Renal cortex interstitium (tissue), 11 donors: Measurements from ENCODE around the gene HDAC11. TPM values are rescaled to one million over a fixed set of nuclear protein-coding genes. Genes with fewer than 3 reads are reported as not detected.

ENCODE experiments used
- DNase-seq, 11 donors: peaks; one replicate each; pipeline ENCODE4 v3.0.0-alpha.2; 2013; ENCODE audit warnings: low read depth in 9 of 11, low spot score in 4 of 11; ENCODE audit errors: extremely low read depth in 1 of 11
- polyA plus RNA-seq, 3 donors: library from polyadenylated mRNA; unstranded; fragments of 120-200 nt; gene quantifications; one replicate each; pipeline ENCODE4 v1.2.1, GENCODE V29; 2013; ENCODE audit not compliant: insufficient read length in 3 of 3

Gene HDAC11
- polyA plus RNA-seq, 3 donors, result 17.8 to 22.3 (median 21.7) TPM

DNA sequence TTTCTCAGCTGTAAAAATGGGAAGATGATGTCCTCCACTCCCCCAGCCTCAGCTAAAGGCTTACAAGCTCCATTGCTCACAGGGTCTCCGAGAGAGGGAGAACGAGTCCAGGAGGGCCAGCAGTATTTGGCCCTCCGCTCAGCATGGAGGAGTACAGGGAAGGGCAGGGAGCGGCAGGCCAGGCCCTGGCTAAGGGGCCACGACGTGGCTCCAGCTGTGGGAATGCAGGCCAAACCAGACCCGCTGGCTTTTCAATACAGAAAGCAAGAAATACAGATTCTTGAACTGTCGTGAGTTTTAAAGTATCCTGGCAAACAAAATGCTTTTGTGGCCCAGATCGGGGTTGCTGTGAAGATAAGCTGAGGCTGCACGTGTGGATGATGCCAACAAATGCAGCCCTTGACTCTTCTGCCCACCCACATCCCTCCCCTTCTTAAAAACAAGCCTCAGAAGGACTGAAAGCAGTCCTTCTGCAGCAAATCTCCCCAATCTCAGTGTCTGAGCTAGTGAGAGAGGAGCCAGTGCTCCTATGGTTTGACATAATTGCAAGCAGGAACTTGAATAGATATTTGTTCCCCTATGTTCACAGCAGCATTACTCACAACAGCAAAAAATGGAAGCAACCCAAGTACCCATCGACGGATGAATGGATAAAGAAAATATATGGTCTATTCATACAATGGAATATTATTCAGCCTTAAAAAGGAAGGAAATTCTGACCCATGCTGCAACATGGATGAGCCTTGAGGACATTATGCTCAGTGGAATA, 50.3 kb downstream of the HDAC11 start:
- no peak for DNase-seq

DNA sequence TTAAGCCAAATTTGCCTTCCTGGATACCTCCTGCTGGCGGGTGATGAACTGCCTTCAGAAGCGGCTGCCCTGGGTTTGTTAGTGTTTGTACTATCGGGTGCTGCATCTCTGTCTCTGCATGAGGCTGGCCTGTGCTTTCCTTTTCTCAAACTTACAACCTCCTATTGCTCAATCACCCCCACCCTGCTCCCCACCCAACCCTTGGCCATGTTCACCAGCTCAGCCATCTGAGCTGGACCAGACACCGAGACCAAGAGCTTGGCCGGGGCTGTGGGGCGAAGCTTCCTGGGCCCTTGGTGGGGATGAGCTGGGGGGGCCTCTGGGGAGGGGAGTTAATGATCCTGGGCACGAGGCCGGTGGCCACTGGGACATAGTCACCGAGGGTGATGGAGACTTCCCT, 52.0 kb downstream of the HDAC11 start:
- DNase-seq, result no peak

DNA sequence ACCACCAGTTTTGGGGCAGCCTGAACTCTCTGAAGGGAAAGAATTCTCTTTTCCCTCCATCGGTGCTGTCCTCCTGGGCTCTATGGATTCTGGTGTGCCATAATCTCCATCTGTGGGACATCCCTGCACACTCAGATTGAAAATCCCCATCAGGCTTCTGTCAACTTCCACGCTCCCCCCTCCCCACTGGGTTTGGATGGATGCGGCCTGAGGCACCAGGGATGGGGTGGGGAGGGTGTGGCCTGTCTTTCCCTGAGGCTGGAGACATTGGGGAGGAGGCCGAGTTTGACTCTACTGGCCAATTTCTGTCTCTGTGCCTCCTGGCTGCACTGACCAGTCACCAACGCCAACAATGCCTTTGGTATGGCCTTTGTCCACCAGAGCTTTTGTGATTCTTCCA, 52.5 kb downstream of the HDAC11 start:
- no peak for DNase-seq

DNA sequence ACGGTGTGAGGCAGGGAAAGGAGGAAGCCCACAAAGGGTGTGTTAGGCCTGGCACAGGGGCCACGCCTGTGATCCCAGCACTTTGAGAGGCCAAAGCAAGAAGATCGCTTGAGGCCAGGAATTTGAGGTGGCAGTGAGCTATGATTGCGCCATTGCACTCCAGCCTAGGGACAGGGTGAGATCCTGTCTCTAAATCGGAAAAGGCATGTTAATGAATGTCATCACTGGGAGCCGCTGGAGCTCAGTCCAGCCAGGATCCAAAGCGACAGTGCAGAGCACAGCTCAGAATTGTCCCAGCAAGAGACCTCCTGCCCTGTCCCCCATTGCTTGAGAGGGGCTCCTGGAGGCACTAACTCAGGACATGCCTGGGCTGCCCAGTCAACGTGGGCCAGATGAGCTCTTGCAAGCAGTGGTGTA, 53.8 kb downstream of the HDAC11 start:
- no peak for DNase-seq

DNA sequence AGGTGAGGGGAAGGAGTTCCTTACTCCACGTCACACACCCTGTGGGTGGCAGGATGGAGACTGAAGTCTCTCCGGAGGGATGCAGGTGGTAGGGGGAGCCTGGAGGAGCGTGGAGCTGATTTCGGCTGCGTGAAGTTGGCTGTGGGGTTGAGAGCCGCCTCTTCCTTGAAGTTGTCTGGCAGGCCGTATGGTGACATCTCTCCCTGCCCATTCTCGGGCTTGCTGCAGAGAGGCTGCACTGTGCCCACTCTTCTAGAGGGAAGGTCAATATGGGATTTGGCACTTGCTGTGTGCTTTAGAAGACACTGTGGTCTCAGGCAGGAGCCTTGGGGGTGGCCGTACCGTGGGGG, 55.4 kb downstream of the HDAC11 start:
- DNase-seq, result no peak

DNA sequence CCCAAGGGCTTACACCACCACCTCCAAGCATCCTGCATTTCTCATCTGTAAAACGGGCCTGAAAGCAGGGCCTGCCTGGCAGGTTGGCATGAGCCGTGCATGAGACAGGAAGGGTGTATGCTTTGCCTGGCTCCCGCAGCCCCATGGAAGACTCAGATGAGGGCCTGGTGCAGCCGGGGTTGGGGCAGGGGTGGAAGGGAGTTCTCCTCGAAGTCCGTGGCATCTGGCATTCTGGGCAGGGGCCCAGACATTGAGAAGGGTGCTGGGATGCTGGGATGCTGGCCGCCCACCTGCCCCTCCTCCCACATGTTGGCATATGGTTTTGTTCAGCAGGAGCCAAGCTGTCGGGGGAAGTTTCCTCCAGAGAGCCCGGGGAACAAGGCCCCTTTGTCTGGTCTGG, 55.8 kb downstream of the HDAC11 start:
- no peak for DNase-seq

DNA sequence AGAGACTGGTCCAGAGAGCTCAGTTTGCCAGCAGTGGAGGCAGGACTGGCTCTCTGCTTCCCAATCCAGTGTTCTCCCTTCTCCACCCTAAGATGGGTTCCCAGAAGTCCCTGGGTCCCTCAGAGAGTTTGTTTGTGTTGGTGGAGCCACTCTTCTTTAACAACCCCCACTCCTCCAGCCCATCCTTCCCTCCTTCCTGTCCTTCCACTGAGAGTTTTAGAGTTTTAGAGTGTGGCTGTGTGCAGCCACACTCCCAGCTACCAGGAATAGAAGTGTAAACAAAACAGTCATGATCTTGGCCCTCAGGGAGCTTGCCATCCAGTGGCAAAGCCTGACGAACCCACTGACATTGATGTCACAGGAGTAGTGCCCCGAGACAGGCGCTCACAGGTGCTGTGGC, 56.3 kb downstream of the HDAC11 start:
- no peak for DNase-seq

DNA sequence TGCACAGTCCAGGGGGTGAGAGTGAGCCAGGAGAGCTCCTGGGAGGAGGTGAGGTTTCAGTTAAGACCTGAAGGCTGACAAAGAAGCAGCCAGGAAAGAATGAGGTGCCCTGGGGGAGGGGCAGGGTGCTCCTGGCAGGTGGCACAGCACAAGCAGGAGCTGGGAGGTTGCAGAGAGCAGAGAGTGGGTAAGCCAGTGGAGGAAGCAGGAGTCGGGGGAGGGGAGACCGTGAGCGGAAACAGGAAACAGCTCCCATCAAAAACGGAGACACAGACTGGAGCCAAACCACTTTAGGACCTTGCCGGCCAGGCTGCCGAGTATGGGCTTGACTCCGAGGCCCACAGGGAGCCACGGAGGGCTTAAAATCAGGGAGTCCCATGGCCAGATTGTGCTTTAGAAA, 56.7 kb downstream of the HDAC11 start:
- no peak for DNase-seq

DNA sequence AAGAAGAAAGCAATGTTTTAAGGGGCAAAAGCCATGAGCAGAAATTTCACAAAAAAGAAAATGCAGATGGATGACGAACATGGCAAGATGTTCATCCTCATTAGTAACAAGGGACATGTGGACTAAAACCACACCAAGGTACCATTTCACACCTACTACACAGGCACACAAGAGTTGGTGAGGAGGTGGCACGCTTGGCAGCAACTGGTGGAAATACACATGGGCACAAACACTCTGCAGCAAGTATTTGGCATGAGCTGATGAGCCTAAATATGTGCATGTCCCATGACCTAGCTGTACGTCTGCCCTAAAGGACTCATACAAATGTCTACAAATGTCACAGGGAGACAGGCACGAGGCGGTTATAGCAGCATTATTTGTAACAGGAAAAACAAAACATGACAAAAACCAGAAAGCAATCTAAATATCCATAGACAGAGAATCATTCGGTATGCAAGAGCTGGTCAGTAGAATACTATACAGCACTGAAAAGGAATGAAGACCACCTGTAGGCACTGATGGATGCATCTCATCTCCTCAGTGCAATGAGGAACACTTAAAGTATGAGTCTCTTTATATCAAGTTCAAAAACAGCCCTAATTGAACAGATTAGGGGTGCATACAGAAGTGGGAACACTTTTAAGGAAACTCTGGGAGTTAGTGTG, 57.3 kb downstream of the HDAC11 start:
- DNase-seq, result no peak

DNA sequence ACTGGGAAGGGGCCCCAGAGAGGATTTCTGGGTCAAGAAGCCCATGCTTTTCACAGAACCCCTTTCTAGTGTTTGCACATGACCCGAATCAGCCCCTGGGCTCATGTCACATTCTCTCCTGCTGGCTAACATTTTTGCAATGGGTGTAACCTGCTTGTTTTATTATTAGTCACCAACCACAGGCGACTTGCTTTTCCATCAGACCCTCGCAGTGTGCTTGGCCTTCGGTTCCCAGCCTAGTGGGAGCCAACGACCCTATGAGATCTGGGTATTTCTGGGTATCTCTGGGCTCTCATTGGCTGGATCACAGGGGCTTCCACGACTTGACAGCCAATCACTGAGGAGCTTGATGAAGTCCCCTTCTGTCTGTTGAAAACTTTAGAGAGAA, 57.8 kb downstream of the HDAC11 start:
- no peak for DNase-seq

DNA sequence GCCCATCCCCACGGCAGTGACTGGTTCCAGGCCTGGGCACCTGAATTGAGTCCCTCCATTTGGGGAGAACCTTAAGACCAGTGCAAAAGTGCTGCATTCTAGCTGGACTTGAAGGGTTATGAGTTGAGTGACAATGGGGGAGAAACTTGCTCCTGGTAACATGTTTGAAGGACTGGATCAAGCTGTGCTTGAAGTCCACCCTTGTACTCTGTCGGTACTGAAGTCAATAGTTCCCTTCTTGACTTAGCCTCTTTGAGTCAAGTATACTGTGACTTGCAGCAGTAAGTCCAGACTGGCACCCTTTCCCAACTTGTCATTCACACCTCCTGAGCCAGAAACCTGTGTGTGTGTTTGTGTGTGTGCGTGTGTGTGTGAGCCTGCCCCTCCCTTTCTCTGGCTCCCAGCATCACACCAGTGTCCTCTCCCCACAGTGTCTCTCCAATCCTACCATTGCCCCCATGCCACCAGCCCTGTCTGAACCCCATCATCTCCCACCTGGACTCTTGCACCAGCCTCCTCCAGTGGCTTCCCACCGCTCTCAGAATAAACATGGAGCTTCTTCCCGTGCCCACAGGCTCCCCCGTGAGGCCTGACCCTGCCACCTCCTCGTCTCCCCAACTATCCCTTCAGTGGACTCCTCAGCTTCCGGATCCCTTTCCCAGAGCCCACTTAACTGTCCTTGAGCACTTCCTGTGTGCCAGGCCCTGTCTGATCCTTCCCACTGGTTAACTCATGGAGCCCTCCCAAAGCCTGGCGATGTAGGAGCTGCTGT, 58.6 kb downstream of the HDAC11 start:
- no peak for DNase-seq

DNA sequence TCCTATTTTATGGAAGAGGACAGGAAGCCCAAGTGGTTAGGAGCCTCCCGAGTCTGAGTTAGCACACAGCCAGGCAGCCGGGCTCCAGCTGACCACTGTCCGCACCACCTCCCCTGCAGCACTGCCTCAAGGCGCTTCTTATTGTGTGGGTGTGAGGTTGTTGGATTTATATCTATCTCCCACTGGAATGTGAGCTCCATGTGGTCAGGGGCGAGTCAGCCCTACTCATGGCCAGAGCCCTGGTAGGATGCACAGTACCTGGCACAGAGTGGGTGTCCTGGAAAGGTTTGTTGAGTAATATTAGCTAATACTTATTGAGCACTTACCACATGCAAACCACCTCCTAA, 59.2 kb downstream of the HDAC11 start:
- DNase-seq, result no peak

DNA sequence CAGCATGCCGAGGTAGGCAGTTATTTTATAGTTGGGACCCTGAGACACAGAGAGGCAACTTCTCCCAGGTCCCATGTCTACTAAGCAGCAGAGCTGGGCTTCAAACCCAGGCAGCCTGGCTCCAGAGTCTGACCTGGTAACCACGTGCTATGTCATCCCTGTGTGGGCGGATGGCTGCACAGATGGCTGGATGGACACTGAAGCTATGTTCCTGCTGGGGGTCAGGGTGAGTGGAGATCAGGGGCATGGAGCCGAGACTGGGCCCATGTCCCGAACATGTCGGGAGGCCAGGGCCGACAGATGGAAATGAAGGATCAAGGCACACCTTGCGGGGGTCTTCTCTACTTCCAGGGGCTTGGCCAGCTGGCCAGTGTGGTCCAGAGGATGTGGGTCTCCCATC, 59.6 kb downstream of the HDAC11 start:
- no peak for DNase-seq

DNA sequence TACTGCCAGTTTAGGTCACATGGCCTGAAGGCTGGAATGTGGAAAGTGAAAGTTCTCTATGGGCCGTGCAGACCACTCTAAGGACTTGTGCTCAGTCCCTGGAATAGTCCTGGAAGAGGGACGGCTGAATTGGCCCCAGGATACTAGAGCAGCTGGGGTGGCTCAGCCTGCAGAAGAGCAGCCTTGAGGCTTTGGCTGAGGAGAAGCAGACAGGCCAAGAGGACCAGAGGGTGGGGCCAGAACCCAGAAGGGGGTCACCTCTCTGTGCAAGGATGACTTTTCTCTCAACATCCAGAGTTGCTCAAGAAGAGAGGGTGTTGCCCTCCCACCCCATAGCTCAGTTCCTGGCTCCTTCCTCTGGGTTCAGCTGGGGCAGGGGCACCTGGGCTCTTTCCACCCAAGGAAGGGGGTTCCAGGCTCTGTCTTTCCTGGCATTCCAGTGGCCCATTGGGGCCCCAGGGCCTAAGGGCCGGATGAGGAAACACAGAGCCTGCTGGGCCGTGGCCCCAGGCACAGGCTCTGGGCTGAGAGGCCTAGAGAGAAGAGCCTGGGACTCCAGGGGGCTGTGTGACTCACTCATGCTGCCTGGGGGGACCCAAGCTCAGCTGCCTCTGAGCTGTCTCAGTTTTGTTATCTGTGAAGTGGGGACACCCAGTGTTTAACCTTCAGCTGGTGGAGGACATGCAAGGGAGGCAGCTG, 60.3 kb downstream of the HDAC11 start:
- DNase-seq, result no peak

DNA sequence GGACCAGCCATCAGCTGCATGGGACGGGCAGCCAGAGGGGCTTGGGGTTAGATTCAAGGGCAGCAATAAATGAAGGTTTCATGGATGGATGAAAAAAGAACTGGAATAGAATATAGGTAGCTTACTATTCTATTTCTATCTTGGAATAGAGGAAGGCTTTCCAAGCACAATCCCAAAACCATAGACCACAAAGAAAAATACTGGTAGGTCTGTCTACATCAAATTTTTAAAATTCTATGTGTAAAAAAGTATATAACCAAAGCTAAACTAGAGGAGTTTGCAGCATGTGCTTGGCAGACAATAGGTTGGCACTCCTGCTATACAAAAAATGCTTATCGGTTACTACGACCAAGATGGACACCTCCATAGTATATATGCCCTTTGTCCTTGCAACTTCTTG, 61.6 kb downstream of the HDAC11 start:
- DNase-seq, result no peak

DNA sequence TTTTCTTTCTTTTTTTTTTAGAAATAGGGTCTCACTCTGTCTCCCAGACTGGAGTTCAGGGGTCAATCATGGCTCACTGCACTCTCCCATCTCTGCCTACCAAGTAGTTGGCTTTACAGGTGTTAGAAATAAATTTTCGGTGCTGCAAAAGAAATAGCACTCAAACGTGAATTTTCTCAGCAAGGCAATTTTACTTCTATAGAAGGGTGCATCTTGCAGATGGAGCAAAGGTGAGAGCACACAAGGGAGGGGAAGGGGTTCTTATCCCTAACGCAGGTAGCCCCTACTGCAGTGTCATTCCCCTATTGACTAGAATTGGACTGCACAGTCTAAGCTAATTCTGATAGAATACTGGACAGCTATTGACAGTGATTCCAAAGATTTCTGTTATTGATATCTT, 62.0 kb downstream of the HDAC11 start:
- no peak for DNase-seq

DNA sequence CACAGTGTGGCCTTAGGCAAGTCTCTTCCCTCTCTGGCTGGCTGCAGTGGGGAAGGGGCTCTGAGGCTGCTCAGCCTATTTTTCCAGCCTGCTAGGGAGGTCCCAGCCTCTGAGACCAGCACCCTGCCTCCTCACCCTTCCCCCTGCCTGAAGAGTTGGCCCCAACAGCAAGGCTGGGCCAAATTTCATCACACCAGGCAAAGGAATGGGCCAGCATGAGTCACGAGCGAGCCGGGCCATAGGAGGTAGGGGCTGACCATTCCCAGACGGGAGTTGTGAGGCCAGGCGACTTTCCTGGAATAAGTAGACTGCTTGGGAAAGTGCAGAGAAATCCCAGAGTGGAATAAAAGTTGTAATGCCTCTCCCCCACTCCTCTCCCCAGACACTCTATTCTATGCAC, 63.1 kb downstream of the HDAC11 start:
- DNase-seq, result no peak

DNA sequence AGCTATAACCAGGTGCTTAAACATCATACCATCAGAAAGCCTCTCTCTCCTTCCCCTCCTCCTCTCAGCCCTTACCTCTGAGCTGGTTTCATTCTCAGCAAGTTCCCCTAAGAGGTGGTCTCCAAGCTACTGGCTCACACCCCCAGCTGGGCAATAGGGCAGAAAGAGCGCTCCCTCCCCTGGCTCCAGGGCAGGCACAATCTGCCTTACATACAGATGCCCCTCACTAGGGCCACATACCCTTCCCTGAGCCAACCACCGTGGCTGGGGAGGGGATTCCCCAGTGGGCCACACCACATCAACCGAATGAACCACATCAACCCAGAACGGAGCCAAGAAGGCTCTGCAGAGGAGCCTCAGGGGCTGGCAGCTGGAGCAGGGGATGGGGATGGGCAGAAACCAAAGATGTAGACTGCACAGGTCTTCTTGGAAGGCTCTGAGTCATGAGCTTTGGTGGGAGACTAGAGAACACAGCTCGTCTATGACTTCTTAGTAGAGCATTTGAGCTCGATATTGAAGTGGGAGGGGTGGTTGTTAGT, 64.3 kb downstream of the HDAC11 start:
- no peak for DNase-seq

DNA sequence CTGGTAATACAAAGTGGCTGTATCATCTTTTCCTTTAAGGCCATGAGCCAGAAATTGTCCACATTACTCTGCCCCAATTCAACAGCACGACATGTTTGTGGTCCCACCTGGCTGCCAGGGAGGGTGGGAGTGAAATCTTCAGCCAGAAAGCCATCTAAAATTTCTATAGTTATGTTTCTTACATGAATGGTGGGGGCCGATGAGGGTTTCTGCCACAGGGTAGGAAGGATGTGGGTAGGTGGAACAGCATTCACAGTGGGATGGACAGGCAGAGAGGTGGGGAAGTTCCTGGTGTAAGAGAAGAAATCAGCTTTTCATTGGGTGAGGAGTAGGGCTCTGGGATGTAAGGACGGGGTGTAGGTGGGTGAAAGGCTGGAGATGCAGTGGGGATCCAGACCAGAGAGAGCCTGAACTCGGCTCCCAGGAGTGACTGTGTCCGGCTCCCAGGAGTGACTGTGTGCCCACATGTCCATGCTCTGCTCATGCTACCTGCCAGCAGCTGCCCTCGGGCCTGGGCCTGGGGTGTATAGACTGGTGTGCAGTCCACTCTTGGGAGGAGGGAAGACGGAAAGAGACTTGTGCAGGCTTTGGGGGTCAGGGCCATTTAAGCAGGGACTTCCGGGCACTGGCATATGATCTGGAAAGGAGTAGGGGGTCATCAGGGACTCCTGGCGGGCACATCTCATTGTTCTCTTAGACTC, 65.0 kb downstream of the HDAC11 start:
- DNase-seq, result no peak
